ENCODE results near the gene AMH. TPM values are rescaled to one million over a fixed set of nuclear protein-coding genes. Genes with fewer than 3 reads are reported as not detected.

AMH gene
- total RNA-seq, 4 donors from 2014 or later = 1.1 to 3.5 TPM; not detected in 2

GRCh38 chr19:2243274-2244124 is 5.6 kb upstream of the AMH start:
- no peak overlapping the region for H3K4me3 ChIP-seq
- peaks cover 29 to 51% (median 50%) of the 10 kb centered on the region in 4 donors for H3K4me1 ChIP-seq
- peak; percentile 44 for DNase-seq
- in situ Hi-C loops (cut with MboI; ENCODE audit: low pct_ligation_motif_present in 1 of 4, low pct_unique_long_range_greater_than_20kb in 1 of 4, low sequenced_read_pairs in 3 of 4) (no loop called here), intact Hi-C loops (cut with DNase I; ENCODE audit: low total_unique reads) (no loop called here)
- peak overlapping the region in 1 of 4 donors; percentile 44 for H3K27ac ChIP-seq
- WGBS, 2 donors (ENCODE audit: low coverage in 1 of 2) = 65% methylated on average over 30 of the region's 32 CpGs; no CpG with 5 or more reads in 1 of the 2 donors
- H3K36me3 ChIP-seq = peaks cover 0 to 51% (median 26%) of the 10 kb centered on the region in 4 donors
- no peaks in the 10 kb centered on the region for H3K9me3 ChIP-seq
- TF ChIP-seq CTCF (IDR thresholded peaks at IDR 0.05) = no peak
- H3K27me3 ChIP-seq = no peaks in the 10 kb centered on the region

GRCh38 chr19:2244125-2244411 is 5.1 kb upstream of the AMH start:
- Histone ChIP-seq H3K4me1 (peaks cover 23 to 45% (median 44%) of the 10 kb centered on the region in 4 donors), H3K9me3 (no peaks in the 10 kb centered on the region), H3K27me3 (peaks cover 1% of the 10 kb centered on the region), H3K4me3 (no peak overlapping the region), H3K36me3 (peaks cover 0 to 51% (median 26%) of the 10 kb centered on the region in 4 donors), H3K27ac (peak overlapping the region in 1 of 4 donors; percentile 44)
- TF ChIP-seq POLR2A (IDR thresholded peaks at IDR 0.05) (no peak), EP300 (IDR thresholded peaks at IDR 0.05; ENCODE audit: low read depth) (no peak), CTCF (IDR thresholded peaks at IDR 0.05) (no peak), POLR2AphosphoS5 (IDR thresholded peaks at IDR 0.05) (no peak)
- intact Hi-C loops (cut with DNase I; ENCODE audit: low total_unique reads) = no loop called here
- no peak for DNase-seq
- in situ Hi-C loops (cut with MboI; ENCODE audit: low pct_ligation_motif_present in 1 of 4, low pct_unique_long_range_greater_than_20kb in 1 of 4, low sequenced_read_pairs in 3 of 4) = no loop called here
- WGBS, 2 donors (ENCODE audit: low coverage in 1 of 2) = 71% methylated on average over 12 of the region's 12 CpGs; no CpG with 5 or more reads in 1 of the 2 donors

- TF ChIP-seq EP300 (IDR thresholded peaks at IDR 0.05; ENCODE audit: low read depth) (no peak), POLR2AphosphoS5 (IDR thresholded peaks at IDR 0.05) (no peak), CTCF (IDR thresholded peaks at IDR 0.05) (no peak), POLR2A (IDR thresholded peaks at IDR 0.05) (no peak)
- WGBS, 2 donors (ENCODE audit: low coverage in 1 of 2) = 86% methylated on average over 21 of the region's 21 CpGs; no CpG with 5 or more reads in 1 of the 2 donors
- no peaks in the 10 kb centered on the region for H3K9me3 ChIP-seq
- in situ Hi-C loops (cut with MboI; ENCODE audit: low pct_ligation_motif_present in 1 of 4, low pct_unique_long_range_greater_than_20kb in 1 of 4, low sequenced_read_pairs in 3 of 4) (no loop called here), intact Hi-C loops (cut with DNase I; ENCODE audit: low total_unique reads) (no loop called here)
- H3K36me3 ChIP-seq = peaks cover 0 to 51% (median 26%) of the 10 kb centered on the region in 4 donors
- no peak overlapping the region for H3K4me3 ChIP-seq
- no peak for DNase-seq
- peaks cover 20 to 41% (median 40%) of the 10 kb centered on the region in 4 donors for H3K4me1 ChIP-seq
- H3K27ac ChIP-seq = no peak overlapping the region
- peaks cover 5% of the 10 kb centered on the region for H3K27me3 ChIP-seq
Observed at GRCh38 chr19:2244486-2244885, 4.6 kb upstream of the AMH start.

- Histone ChIP-seq H3K27me3 (peaks cover 13% of the 10 kb centered on the region), H3K4me1 (peaks cover 20 to 37% (median 36%) of the 10 kb centered on the region in 4 donors), H3K4me3 (no peak overlapping the region), H3K9me3 (no peaks in the 10 kb centered on the region), H3K27ac (no peak overlapping the region), H3K36me3 (peaks cover 0 to 51% (median 26%) of the 10 kb centered on the region in 4 donors)
- WGBS, 2 donors (ENCODE audit: low coverage in 1 of 2) = 97% methylated on average over 14 of the region's 15 CpGs; no CpG with 5 or more reads in 1 of the 2 donors
- DNase-seq = no peak
- in situ Hi-C loops (cut with MboI; ENCODE audit: low pct_ligation_motif_present in 1 of 4, low pct_unique_long_range_greater_than_20kb in 1 of 4, low sequenced_read_pairs in 3 of 4) (no loop called here), intact Hi-C loops (cut with DNase I; ENCODE audit: low total_unique reads) (no loop called here)
- TF ChIP-seq CTCF (IDR thresholded peaks at IDR 0.05) (no peak), POLR2AphosphoS5 (IDR thresholded peaks at IDR 0.05) (no peak), POLR2A (IDR thresholded peaks at IDR 0.05) (no peak), EP300 (IDR thresholded peaks at IDR 0.05; ENCODE audit: low read depth) (no peak)
Observed at GRCh38 chr19:2245273-2245672, 3.9 kb upstream of the AMH start.
